ENCODE data around the gene ZBED1.
"Not testable (repeated sequence)": the region's sequence is repeated elsewhere in the genome, so short reads cannot be mapped to it uniquely, and the experiment has no call there.

The ZBED1 gene

GRCh38 chrX:2519638-2520037 is 18.9 kb upstream of the ZBED1 start:
- DNase-seq (ENCODE audit: low spot score), result not testable (repeated sequence)

DNA sequence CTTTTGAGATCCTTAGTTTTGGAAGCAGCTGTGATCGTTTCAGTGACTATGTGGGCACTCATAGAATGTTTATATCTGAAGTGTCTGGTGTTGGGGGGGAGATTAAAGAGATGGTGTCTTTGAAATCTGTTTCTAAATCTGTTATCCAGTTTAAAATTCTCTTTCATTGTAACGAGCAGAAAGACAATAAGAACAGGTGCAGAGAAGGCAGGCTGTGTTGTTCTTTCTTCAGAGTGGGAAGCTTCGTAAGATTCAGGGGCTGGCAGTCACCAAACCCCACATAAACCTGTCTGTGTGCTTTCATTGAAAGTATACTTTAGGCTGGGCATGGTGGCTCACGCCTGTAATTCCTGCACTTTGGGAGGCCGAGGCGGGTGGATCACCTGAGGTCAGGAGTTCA is 16.3 kb upstream of the ZBED1 start:
- DNase-seq (ENCODE audit: low spot score), result no peak

DNA sequence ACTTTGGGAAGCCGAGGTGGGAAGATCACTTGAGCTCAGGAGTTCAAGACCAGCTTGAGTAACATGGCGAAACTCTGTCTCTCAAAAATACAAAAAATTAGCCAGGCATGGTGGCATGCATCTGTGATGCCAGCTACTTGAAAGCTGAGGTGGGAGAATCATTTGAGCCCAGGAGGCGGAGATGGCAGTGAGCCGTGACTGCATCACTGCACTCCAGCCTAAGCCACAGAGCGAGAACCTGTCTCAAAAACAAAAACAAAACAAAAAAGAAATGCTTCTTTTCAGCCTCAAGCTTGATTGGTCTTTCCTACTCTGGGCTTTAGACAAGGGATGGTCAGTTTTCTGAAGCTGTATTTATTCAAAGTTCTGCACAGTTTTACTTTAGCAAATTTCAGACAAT is 15.8 kb upstream of the ZBED1 start:
- DNase-seq (ENCODE audit: low spot score), result no peak

DNA sequence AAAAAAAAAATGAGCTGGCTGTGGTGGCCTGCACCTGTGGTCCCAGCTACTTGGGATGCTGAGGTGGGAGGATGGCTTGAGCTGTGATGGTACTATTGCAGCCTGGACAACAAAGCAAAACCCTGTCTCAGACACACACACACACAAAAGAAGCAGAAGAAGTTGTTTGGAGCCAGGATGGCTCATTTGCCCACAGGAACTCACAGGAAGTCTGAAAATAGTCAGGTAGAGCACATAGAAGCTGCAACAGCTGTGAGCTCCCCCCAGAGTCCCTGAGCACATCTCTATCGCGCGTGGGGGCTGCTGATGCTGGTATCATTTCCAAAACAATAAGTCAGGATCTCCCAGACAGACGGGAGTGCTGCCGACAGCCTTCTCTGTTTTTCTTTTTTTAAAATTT is 13.4 kb upstream of the ZBED1 start:
- no peak for DNase-seq (ENCODE audit: low spot score)

GRCh38 chrX:2513121-2513664 is 12.4 kb upstream of the ZBED1 start:
- no peak for DNase-seq (ENCODE audit: low spot score)

DNA sequence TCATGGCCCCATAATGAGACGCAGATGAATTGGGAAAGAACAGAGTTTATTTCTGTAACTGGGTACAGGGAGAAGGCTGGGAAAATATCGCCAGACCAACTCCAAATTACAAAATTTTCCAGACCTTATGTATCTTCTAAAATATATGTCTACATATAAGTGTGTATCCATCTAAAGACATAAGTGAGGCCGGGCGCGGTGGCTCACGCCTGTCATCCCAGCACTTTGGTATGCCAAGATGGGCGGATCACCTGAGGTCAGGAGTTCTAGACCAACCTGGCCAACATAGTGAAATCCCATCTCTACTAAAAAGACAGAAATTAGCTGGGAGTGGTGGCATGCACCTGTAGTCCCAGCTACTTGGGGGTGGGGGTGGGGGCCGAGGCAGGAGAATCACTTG is 11.7 kb upstream of the ZBED1 start:
- DNase-seq (ENCODE audit: low spot score), result no peak

GRCh38 chrX:2511326-2511725 is 10.6 kb upstream of the ZBED1 start:
- DNase-seq (ENCODE audit: low spot score), result no peak

GRCh38 chrX:2508648-2509335 is 8.0 kb upstream of the ZBED1 start:
- DNase-seq (ENCODE audit: low spot score), result no peak

DNA sequence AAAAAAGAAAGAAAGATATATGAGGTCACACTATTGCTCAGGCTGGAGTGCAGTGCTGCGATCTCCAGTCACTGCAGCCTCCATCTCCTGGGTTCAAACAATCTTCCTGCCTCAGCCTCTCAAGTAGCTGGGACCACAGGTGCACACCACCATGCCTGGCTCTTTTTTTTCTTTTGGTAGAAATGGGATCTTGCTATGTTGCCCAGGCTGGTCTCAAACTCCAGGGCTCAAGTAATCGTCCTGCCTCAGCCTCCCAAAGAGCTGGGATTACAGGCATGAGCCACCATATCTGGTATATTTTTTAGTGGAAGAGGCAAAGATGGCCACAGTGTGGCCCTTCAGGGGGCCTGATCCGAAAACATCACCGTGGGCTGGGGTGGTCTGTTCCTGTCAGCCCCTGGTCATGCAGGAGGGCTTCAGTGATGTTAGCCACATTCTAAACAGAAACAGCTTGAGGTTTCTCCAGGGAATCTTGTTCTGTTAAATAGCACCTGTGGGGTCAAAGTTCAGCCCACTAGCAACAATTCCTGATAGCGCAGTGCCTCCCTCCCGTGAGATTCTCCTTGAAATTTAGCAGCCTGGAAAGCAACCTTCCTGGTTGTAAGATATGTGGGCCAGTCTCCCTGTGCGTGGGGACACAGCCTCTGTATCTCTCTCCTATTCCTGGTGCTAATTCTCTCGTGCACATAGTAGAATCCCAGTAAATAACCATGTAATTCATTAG is 7.3 kb upstream of the ZBED1 start:
- DNase-seq (ENCODE audit: low spot score), result no peak

DNA sequence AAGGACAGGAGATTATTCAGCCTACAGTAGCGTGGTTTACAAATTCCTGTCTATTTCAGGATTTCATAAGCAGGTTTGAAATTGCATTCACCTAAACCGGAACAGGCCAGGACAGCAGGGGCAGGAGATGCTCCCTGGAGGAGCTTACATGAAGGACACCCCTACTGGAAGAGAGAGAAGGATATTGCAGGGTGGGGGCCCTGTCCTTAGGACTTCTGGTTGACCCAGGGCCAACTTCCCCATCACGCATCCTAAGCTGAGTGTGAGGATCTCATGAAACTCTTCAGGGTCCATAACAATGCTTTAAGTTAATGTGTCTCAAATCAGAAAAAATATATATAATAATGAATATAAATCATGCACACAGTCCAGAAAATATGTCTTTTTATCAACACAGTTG is 6.4 kb upstream of the ZBED1 start:
- no peak for DNase-seq (ENCODE audit: low spot score)

DNA sequence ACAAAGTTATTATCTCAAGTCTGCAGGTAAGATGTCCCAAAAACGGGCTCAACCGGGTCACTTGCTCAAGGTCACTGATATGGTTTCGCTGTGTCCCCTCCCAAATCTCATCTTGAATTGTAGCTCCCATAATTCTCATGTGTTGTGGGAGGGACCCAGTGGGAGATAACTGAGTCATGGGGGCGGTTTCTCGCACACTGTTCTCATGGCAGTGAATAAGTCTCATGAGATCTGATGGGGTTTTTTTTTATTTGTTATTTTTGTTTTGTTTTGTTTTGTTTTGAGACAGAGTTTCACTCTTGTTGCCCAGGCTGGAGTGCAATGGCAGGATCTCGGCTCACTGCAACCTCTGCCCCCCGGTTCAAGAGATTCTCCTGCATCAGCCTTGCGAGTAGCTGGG is 4.6 kb upstream of the ZBED1 start:
- DNase-seq (ENCODE audit: low spot score), result not testable (repeated sequence)

DNA sequence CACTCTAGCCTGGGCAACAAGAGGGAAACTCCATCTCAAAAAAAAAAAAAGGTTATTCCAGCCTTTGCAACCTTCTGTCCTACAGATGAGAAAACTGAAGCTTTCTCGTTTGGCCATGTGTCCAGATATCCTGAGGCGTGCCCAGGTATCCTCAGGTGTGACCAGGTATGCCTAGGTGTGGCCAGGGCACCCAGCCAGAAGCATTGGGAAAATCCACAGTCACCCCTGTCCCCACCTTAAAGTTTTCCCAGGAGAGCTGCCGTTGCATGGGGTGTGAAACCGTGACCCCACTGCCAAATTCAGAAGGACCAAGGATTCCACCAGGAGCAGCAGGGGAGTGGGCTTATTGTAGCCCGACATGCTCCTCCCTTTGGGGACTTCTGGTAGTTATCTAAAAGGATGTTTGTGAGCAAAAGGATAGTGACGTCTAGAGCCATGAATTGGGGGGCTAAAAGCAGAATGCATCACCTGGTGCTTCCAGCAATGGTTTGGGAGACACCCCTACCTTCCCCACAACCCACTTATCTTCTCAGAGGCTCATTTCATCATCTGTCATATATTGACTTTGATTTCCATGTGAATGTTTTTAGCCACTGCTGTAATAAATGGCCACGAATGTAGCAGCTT is 4.0 kb upstream of the ZBED1 start:
- DNase-seq (ENCODE audit: low spot score), result no peak

DNA sequence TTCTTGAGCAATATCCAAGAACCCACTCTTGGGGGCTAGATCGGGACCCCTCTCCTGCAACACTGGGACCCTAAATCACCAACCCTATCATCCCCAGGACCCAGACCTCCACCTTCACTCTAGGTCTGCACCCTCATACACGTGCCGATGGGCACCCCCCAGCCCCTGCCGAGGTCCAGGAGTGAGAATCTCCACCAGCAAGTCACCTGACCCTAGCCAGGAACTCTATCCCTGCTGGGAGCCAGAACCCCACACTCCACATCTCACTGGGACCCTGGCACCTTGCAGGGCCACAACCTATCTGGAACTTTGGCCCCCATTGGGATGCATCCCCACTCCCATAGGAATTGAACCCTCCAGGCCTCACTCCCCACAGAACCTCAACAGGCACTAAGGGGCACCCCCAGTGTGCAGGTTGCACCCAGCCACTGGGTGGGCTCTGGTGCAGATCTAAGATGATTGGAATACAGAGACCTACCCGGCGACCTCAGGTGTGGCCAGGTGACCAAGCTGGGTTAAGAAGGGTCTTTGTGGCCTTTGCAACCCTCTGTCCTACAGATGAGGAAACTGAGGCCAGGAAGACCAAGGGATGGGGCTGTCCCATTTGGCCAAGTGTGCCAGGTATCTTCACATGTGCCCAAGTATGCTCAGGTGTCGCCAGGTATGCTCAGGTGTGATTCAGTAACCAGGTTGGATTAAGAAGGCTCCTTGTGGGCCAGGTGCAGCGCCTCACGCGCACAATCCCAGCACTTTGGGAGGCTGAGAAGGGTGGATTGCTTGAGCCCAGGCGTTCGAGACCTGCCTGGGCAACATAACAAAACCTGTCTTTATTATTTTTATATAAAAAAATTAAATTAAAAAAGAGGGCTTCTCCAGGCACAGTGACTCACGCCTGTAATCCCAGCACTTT is 3.1 kb upstream of the ZBED1 start:
- DNase-seq (ENCODE audit: low spot score), result no peak

DNA sequence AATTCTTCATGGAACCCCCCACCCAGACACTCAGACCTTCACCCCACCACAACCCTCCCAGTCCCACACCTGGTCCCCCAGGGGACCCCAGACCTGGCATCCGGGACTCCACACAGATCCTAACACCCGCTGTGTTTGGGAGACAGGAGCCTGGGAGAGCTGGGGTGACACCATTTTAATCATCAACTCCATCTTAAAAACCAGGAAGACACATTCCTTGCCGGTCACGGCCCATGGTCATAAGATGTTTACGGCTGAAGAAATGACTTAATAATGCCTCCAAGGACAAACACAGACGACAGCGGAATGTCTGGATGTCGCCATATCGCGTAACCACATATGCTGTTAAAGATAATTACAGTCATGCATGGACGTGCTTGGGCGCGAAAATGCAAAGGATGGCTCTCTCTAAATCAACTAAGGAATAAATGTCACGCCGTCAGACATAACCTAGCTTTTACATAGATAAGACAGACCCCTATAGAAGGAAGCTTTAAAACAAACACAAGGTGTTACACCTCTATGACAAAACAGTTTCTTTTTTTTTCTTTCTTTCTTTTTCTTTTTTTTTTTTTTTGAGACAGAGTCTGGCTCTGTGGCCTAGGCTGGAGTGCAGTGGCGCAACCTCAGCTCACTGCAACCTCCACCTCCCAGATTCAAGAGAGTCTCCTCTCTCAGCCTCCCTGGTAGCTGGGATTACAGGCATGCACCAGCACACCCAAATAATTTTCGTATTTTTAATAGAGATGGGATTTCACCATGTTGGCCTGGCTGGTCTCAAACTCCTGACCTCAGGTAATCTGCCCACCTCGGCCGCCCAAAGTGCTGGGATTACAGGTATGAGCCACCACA is 2.1 kb upstream of the ZBED1 start:
- no peak for DNase-seq (ENCODE audit: low spot score)

DNA sequence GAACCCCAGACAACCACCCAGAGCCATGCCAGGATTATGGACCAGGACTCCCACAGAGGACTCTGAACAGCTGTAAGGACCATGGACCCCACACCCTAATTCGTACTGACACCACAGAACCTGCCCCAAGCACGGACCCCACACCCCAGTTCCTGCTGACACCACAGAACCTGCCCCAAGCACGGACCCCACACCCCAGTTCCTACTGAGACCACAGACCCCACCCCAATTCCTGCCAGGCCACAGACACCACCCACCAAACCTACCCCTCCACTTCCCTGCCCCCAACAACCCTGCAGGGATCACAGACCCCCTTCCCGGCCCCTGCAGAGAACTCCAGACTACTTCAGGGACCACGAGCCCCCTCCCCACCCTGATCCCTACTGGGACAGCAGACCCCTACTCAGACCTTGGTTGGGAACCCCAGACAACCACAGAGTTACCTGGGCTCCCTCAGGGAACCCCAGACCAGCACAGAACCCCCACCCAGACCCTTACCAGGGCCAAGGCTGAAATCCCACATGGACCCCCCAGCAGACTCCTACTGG is 1.4 kb upstream of the ZBED1 start:
- no peak for DNase-seq (ENCODE audit: low spot score)

DNA sequence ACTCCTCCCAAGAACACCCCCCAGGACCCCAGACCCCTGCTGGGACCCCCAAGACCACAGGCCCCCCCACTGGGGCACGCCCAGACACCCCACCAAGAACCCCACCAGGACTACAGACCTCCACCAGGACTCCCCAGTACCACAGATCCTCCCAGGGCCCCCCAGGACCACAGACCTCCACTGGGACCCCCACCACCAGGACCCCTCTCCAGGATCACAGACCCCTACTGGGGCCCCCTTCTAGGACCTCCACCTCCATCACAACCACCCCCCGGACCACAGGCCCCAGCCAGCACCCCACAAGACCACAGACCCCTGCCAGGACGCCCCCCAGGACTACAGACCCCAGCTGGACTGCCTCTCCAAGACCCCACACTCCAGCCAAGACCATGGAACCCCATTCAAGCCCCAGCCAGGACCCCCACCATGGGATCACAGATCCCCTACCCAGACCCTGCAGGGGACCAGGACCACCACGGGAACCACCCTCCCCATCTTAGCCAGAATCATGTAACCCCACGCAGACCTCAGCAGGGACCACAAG is 855 bp upstream of the ZBED1 start:
- no peak for DNase-seq (ENCODE audit: low spot score)

- DNase-seq (ENCODE audit: low spot score), result no peak
These were observed 529 bp downstream of the ZBED1 start for GRCh38 chrX:2500091-2500802.

DNA sequence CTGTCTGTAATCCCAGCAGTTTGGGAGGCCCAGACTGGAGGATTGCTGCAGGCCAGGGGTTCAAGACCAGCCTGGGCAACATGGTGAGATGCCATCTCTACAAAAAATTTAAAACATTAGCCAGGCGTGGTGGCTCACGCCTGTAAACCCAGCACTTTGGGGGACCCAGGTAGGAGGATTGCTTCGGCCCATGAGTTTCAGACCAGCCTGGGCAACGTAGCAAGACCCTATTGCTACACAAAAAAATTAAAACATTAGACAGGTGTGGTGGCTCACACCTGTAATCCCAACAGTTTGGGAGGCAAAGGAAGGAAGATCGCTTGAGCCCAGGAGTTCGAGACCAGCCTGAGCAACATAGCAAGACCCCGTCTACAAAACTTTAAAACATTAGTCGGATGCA is 1.3 kb downstream of the ZBED1 start:
- no peak for DNase-seq (ENCODE audit: low spot score)

DNA sequence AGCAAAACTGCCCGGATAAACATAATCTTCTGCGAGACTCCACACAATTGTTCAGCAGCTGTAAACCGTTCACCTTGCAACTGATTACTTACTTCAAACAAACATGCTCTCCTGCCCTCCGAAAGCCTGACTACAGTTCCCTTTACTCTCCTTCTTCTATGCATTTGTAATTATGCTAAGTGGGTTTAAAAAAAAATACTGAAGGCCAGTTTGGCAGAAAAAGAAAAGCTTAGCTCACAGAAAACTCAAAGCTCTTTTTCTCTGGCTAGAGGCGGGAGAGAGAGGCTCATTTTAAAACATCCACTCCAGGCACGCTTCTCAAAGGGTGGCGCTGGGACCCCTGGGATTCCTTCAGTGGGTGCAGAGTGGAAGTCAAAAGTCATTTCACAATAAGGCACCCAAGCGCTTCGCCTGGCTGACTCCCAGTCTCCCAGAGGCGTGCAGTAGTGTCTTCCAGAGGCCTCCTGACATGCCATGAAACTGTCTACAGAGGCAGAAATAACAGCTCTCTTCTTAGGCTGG is 1.9 kb downstream of the ZBED1 start:
- DNase-seq (ENCODE audit: low spot score), result no peak
